ENCODE results near the gene LHB. TPM values are rescaled to one million over a fixed set of nuclear protein-coding genes. Genes with fewer than 3 reads are reported as not detected.
A peak's percentile ranks its signal among the peaks of the same experiment; 100 is the strongest.

Gene LHB
- total RNA-seq, 1 donor = not detected

GRCh38 chr19:48993175-48994034 lies 23.5 kb downstream of the LHB start, which contains the start of the genes GYS1 and RUVBL2:
Gene GYS1, minus strand, starts transcription at chr19:48993309. Its CDS starts 197 bp downstream, at chr19:48993112.
Gene RUVBL2, plus strand, starts transcription at chr19:48993887. Its CDS starts 25 bp downstream, at chr19:48993912.
- H3K4me3 ChIP-seq (ENCODE audit: low read depth, low read length) = peak within 1 kb of the TSS; percentile 96
- DNase-seq (ENCODE audit: low read depth) = peak; percentile 100
- peak; percentile 94 for TF ChIP-seq CTCF (IDR thresholded peaks at IDR 0.05; ENCODE audit: insufficient read depth, low read length)

- peak overlapping the region; percentile 93 for H3K4me3 ChIP-seq (ENCODE audit: low read depth, low read length)
- no peak for DNase-seq (ENCODE audit: low read depth)
- no peak for TF ChIP-seq CTCF (IDR thresholded peaks at IDR 0.05; ENCODE audit: insufficient read depth, low read length)
Measured at GRCh38 chr19:48992581-48993174, 24.2 kb downstream of the LHB start.

- no peak for TF ChIP-seq CTCF (IDR thresholded peaks at IDR 0.05; ENCODE audit: insufficient read depth, low read length)
- H3K4me3 ChIP-seq (ENCODE audit: low read depth, low read length) = peak overlapping the region; percentile 93
- DNase-seq (ENCODE audit: low read depth) = peak; percentile 84
Measured at GRCh38 chr19:48991873-48992580, 24.9 kb downstream of the LHB start.

GRCh38 chr19:48991011-48991609 lies 25.8 kb downstream of the LHB start:
- TF ChIP-seq CTCF (IDR thresholded peaks at IDR 0.05; ENCODE audit: insufficient read depth, low read length) = no peak
- peak overlapping the region; percentile 93 for H3K4me3 ChIP-seq (ENCODE audit: low read depth, low read length)
- no peak for DNase-seq (ENCODE audit: low read depth)

GRCh38 chr19:48990400-48990799 lies 26.5 kb downstream of the LHB start:
- no peak overlapping the region for H3K4me3 ChIP-seq (ENCODE audit: low read depth, low read length)
- no peak for DNase-seq (ENCODE audit: low read depth)
- no peak for TF ChIP-seq CTCF (IDR thresholded peaks at IDR 0.05; ENCODE audit: insufficient read depth, low read length)

- no peak for DNase-seq (ENCODE audit: low read depth)
- no peak overlapping the region for H3K4me3 ChIP-seq (ENCODE audit: low read depth, low read length)
- TF ChIP-seq CTCF (IDR thresholded peaks at IDR 0.05; ENCODE audit: insufficient read depth, low read length) = no peak
Measured at GRCh38 chr19:48989701-48990291, 27.1 kb downstream of the LHB start.
